Muscle of leg (tissue), 11 donors: ENCODE measurements around the gene PTGER1. TPM values are rescaled to one million over a fixed set of nuclear protein-coding genes. Genes with fewer than 3 reads are reported as not detected.
"Not testable (repeated sequence)": the region's sequence is repeated elsewhere in the genome, so short reads cannot be mapped to it uniquely, and the experiment has no call there.

Experiments used
- DNase-seq: peaks from one replicate; pipeline ENCODE4 v3.0.0; 2013
- H3K27ac ChIP-seq: one replicate; pipeline ENCODE4 v1.5.1; 2013; ENCODE audit warnings: mild to moderate bottlenecking, low read length, control low read depth
- H3K27me3 ChIP-seq: one replicate; pipeline ENCODE4 v1.6.1; 2013; ENCODE audit warnings: low read length; ENCODE audit not compliant: control insufficient read depth, insufficient read depth
- H3K36me3 ChIP-seq: one replicate; pipeline ENCODE4 v1.6.1; 2013; ENCODE audit warnings: low read length; ENCODE audit not compliant: control insufficient read depth, insufficient read depth
- H3K4me1 ChIP-seq: one replicate; pipeline ENCODE4 v1.6.1; 2013; ENCODE audit warnings: low read length; ENCODE audit not compliant: control insufficient read depth, insufficient read depth
- H3K4me3 ChIP-seq: one replicate; pipeline ENCODE4 v1.5.1; 2013; ENCODE audit warnings: low read length, control low read depth
- H3K9me3 ChIP-seq: replicated peaks from 2 replicates; pipeline ENCODE4 v1.6.1; 2013; ENCODE audit warnings: low read depth, low read length; ENCODE audit not compliant: control insufficient read depth
- WGBS: methylation state at CpG from one replicate; pipeline ENCODE4 v1.1.5; 2013; ENCODE audit warnings: missing lambda C conversion rate; ENCODE audit not compliant: insufficient coverage; 5-methylcytosine and 5-hydroxymethylcytosine counted together
- polyA plus RNA-seq, 8 donors: library from polyadenylated mRNA; unstranded; fragments of 120-200 nt; gene quantifications; one replicate each; pipeline versions ENCODE4 v1.2.1 to v1.2.3, GENCODE V29; 2013; ENCODE audit warnings: inconsistent platforms in 1 of 8, low replicate concordance in 1 of 8; ENCODE audit not compliant: insufficient read length in 8 of 8, insufficient read depth in 1 of 8
- total RNA-seq: library from RNA; stranded (reverse); fragments of 120-200 nt; gene quantifications from one replicate; pipeline ENCODE4 v1.2.4, GENCODE V29; 2013

The PTGER1 gene
- total and polyA plus RNA-seq, 9 donors: 0.09 to 0.52 (median 0.12) TPM; not detected in 6

- DNase-seq: no peak
- WGBS: 58% methylated on average over 3 of the region's 8 CpGs
- H3K4me1 ChIP-seq: peaks cover 40% of the 10 kb centered on the region
- no peaks in the 10 kb centered on the region for H3K27me3 ChIP-seq
- peaks cover 37% of the 10 kb centered on the region for H3K36me3 ChIP-seq
- no peaks in the 10 kb centered on the region for H3K9me3 ChIP-seq
- no peak overlapping the region for H3K27ac ChIP-seq
- H3K4me3 ChIP-seq: peak overlapping the region; percentile 98
These were observed 40.4 kb upstream of the PTGER1 start for GRCh38 chr19:14515501-14516047.

DNA sequence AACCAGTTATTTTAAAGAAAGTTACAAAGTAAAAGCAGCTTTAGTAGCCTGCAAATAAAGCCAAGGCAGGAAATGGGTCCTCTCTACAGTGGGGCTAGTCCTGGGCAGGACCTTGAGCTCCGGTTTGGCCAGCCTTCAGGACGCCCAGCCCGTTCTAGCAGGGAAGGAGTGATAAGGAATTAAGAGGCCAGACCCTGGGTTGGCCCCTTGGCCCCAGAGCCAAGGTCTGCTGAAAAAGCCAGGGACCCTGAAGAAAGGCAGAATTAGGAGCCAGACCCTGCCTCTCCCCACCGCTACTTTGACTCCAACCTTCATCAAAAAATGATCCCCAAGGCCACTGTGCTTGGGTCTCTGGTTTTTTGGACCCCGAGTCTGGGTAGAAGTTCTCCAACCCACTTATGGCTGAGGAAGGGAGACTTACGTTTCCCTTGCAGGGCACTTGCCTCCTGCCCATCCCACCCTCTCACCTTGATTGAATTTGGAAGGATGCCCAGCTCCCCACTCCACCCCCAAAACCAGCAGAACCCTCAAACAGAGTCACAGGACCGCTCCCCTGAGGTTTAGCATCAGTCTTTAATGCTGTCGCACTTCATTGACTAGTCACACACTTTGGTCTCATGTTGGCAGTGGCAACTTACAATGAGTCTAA is 39.2 kb upstream of the PTGER1 start:
- H3K27ac ChIP-seq: no peak overlapping the region

DNA sequence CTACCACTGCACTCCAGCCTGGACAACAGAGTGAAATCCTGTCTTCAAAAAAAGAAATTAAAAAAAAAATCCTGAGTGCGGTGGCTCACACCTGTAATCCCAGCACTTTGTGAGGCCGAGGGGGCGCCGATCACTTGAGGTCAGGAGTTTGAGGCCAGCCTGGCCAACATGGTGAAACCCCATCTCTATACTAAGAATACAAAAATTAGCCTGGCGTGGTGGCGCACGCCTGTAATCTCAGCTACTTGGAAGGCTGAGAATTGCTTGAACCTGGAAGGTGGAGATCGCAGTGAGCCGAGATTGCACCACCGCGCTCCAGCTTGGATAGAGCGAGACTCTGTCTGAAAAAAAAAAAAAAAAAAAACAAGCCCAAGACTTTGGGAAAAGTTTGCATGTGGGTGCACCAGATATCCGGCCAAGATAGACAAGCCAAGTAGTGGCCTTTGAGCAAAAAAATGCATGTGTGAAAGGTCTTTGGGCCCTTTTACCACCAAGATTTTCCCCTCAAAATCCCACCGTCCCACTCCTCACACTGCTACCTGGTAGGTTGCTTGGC is 37.3 kb upstream of the PTGER1 start:
- Histone ChIP-seq H3K27me3 (no peaks in the 10 kb centered on the region), H3K27ac (no peak overlapping the region), H3K9me3 (no peaks in the 10 kb centered on the region), H3K36me3 (peaks cover 37% of the 10 kb centered on the region), H3K4me1 (peaks cover 36% of the 10 kb centered on the region), H3K4me3 (no peak overlapping the region)
- DNase-seq: no peak
- WGBS: 90% methylated on average over 10 of the region's 14 CpGs

More for the DNA sequence above, 39.2 kb upstream of the PTGER1 start:
- H3K27me3 ChIP-seq: no peaks in the 10 kb centered on the region
- no peak for DNase-seq
- H3K4me3 ChIP-seq: no peak overlapping the region
- H3K36me3 ChIP-seq: peaks cover 37% of the 10 kb centered on the region
- peaks cover 39% of the 10 kb centered on the region for H3K4me1 ChIP-seq
- H3K9me3 ChIP-seq: no peaks in the 10 kb centered on the region
- 88% methylated on average over 5 of the region's 8 CpGs for WGBS

GRCh38 chr19:14511229-14511593 is 36.1 kb upstream of the PTGER1 start:
- H3K27me3 ChIP-seq: no peaks in the 10 kb centered on the region
- H3K4me3 ChIP-seq: no peak overlapping the region
- H3K36me3 ChIP-seq: peaks cover 29% of the 10 kb centered on the region
- peaks cover 26% of the 10 kb centered on the region for H3K4me1 ChIP-seq
- peak overlapping the region; percentile 29 for H3K27ac ChIP-seq
- H3K9me3 ChIP-seq: no peaks in the 10 kb centered on the region
- no peak for DNase-seq
- WGBS: 72% methylated on average over 3 of the region's 4 CpGs

DNA sequence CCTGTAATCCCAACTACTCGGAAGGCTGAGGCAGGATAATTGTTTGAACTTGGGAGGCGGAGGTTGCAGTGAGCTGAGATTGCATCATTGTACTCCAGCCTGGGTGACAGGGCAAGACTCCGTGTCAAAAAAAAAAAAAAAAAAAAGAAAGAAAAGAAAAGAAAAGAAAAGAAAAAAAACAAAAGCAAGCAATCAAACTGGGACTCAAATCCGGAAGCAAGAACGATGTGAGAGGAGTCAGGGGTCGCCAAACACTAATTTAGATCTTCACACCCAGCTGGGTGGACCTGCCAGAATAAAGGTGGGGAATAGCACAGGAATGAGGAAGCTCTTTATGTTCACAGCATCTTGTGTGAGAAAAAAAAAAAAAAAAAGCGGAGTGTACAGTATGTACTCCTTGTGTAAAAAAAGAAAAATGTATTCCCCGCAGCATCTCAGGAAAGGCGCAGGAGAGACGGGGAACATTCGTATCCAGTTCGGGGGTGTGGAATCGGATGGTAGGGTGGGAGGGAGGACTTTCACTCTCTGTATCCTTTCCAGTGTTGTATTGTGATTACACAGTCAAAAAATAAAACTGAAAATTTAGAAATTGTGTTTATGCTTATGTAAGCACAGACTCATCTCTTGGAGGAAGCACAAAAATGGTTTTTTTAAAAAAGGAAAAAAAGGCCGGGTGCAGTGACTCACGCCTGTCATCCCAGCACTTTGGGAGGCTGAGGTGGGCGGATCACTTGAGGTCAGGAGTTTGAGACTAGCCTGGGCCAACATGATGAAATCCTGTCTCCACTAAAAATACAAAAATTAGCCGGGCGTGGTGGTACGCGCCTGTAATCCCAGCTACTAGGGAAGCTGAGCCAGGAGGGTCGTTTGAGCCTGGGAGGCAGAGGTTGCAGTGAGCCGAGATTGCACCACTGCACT is 35.4 kb upstream of the PTGER1 start:
- peak overlapping the region; percentile 65 for H3K27ac ChIP-seq
- H3K36me3 ChIP-seq: peaks cover 23% of the 10 kb centered on the region
- H3K27me3 ChIP-seq: no peaks in the 10 kb centered on the region
- peak; percentile 85 for DNase-seq
- peaks cover 26% of the 10 kb centered on the region for H3K4me1 ChIP-seq
- 33% methylated on average over 9 of the region's 22 CpGs for WGBS
- H3K9me3 ChIP-seq: no peaks in the 10 kb centered on the region
- H3K4me3 ChIP-seq: no peak overlapping the region

GRCh38 chr19:14507704-14508542 is 32.8 kb upstream of the PTGER1 start:
- Histone ChIP-seq H3K4me3 (no peak overlapping the region), H3K4me1 (peaks cover 21% of the 10 kb centered on the region), H3K27ac (no peak overlapping the region), H3K27me3 (no peaks in the 10 kb centered on the region), H3K9me3 (no peaks in the 10 kb centered on the region), H3K36me3 (peaks cover 1% of the 10 kb centered on the region)
- 55% methylated on average over 4 of the region's 12 CpGs for WGBS
- DNase-seq: no peak

DNA sequence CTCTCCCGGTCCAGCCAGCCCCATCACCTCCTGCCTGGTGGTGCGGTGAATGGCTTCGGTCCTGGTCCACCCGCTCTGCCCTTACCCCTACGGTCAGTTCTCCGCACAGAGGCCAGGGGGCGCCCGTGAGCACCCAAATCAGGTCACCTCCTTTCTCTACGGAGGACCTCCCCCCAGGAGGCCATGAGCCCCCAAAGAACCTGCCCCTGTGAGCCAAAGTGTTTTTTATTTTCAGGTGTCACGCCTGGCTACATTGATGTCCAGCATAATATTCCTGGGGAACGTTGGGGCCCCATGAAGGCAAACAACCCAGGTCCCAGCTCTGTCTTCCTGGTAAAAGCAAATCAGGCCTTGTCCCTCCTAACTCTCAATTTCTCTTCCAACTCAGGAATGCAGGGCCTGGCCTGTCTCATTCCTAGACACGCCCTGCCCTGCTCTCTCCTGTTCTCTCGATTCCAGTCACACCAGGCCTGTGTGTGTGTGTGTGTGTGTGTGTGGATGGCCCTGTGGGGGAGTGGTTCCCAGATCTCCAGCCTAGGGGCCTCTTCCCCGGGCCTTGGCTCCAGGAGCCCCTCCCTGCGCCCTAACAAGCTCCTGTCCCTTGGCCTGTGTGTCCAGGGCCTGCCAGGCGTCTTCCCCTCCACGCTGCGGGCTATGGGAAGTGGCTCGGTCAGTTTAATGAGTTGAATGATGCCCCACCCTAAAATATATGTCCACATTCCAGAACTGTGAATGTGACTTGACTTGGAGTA is 30.5 kb upstream of the PTGER1 start:
- 21% methylated on average over 11 of the region's 19 CpGs for WGBS
- peak; percentile 62 for DNase-seq
- no peaks in the 10 kb centered on the region for H3K9me3 ChIP-seq
- H3K27me3 ChIP-seq: no peaks in the 10 kb centered on the region
- peak overlapping the region; percentile 68 for H3K27ac ChIP-seq
- peaks cover 17% of the 10 kb centered on the region for H3K4me1 ChIP-seq
- no peak overlapping the region for H3K4me3 ChIP-seq
- H3K36me3 ChIP-seq: no peaks in the 10 kb centered on the region

DNA sequence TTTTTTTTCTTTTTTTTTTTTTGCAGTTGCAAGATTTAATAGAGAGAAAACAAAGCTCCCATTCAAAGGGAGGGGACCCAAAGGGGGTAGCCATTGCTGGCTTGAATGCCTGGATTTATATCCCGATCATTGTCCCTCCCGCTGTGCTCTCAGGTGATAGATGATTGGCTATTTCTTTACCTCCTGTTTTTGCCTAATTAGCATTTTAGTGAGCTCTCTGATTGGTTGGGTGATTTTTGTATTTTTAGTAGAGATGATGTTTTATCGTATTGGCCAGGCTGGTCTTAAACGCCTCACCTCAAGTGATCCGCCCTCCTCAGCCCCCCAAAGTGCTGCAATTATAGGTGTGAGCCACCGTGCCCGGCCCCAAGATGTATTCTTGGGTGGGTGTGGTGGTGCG is 29.4 kb upstream of the PTGER1 start:
- H3K4me3 ChIP-seq, H3K36me3 ChIP-seq, DNase-seq, H3K27me3 ChIP-seq, H3K27ac ChIP-seq, H3K9me3 ChIP-seq: not testable (repeated sequence)
- 90% methylated on average over 2 of the region's 8 CpGs for WGBS
- peaks cover 15% of the 10 kb centered on the region for H3K4me1 ChIP-seq

- 47% methylated on average over 1 of the region's 1 CpG for whole genome bisulfite sequencing
These were observed 28.1 kb upstream of the PTGER1 start for GRCh38 chr19:14503285-14503684.

More at GRCh38 chr19:14503285-14503684, 28.1 kb upstream of the PTGER1 start:
- no peak overlapping the region for H3K4me3 ChIP-seq
- no peaks in the 10 kb centered on the region for H3K27me3 ChIP-seq
- peaks cover 10% of the 10 kb centered on the region for H3K4me1 ChIP-seq
- no peaks in the 10 kb centered on the region for H3K36me3 ChIP-seq
- no peak overlapping the region for H3K27ac ChIP-seq
- DNase-seq: no peak
- H3K9me3 ChIP-seq: no peaks in the 10 kb centered on the region
